ENCODE measurements around the gene SIRPG. TPM values are rescaled to one million over a fixed set of nuclear protein-coding genes. Genes with fewer than 3 reads are reported as not detected.
"Not testable (repeated sequence)": the region's sequence is repeated elsewhere in the genome, so short reads cannot be mapped to it uniquely, and the experiment has no call there.

SIRPG gene
- total RNA-seq, 1 donor from 2014 or later, result not detected

- intact Hi-C loops (cut with micrococcal nuclease), result no loop called here
- TF ChIP-seq CTCF (IDR thresholded peaks at IDR 0.05; ENCODE audit: borderline replicate concordance), result no peak
- no peak overlapping the region for H3K4me3 ChIP-seq
These were observed 10.6 kb downstream of the SIRPG start for GRCh38 chr20:1646975-1647431.

GRCh38 chr20:1644101-1644962 lies 13.2 kb downstream of the SIRPG start:
- no peak overlapping the region for H3K27ac ChIP-seq (replicated peaks)
- peaks cover 27% of the 10 kb centered on the region for H3K9me3 ChIP-seq (replicated peaks)
- H3K36me3 ChIP-seq, result no peaks in the 10 kb centered on the region
- no peak for TF ChIP-seq CTCF (IDR thresholded peaks at IDR 0.05; ENCODE audit: borderline replicate concordance)
- DNase-seq, result no peak
- no peak overlapping the region for H3K4me3 ChIP-seq
- H3K4me1 ChIP-seq, result no peaks in the 10 kb centered on the region
- H3K27me3 ChIP-seq (ENCODE audit: low read depth), result peaks cover 37% of the 10 kb centered on the region
- intact Hi-C loops (cut with micrococcal nuclease), result no loop called here

More at GRCh38 chr20:1646975-1647431, 10.6 kb downstream of the SIRPG start:
- Histone ChIP-seq H3K4me1 (no peaks in the 10 kb centered on the region), H3K36me3 (no peaks in the 10 kb centered on the region), H3K27ac (replicated peaks) (no peak overlapping the region), H3K9me3 (replicated peaks) (peaks cover 3% of the 10 kb centered on the region), H3K27me3 (ENCODE audit: low read depth) (peaks cover 42% of the 10 kb centered on the region)
- no peak for DNase-seq

GRCh38 chr20:1638643-1639042 lies 18.9 kb downstream of the SIRPG start:
- H3K27me3 ChIP-seq (ENCODE audit: low read depth); H3K4me3 ChIP-seq; H3K27ac ChIP-seq (replicated peaks); H3K4me1 ChIP-seq; intact Hi-C loops (cut with micrococcal nuclease); H3K36me3 ChIP-seq; DNase-seq: not testable (repeated sequence)
- H3K9me3 ChIP-seq (replicated peaks), result peaks cover 33% of the 10 kb centered on the region

GRCh38 chr20:1637755-1638154 lies 19.8 kb downstream of the SIRPG start:
- no peak overlapping the region for H3K4me3 ChIP-seq
- H3K9me3 ChIP-seq (replicated peaks), result peaks cover 33% of the 10 kb centered on the region
- no peak for TF ChIP-seq CTCF (IDR thresholded peaks at IDR 0.05; ENCODE audit: borderline replicate concordance)
- no peak overlapping the region for H3K27ac ChIP-seq (replicated peaks)
- DNase-seq, result no peak
- intact Hi-C loops (cut with micrococcal nuclease), result no loop called here
- no peaks in the 10 kb centered on the region for H3K4me1 ChIP-seq
- H3K27me3 ChIP-seq (ENCODE audit: low read depth), result no peaks in the 10 kb centered on the region
- no peaks in the 10 kb centered on the region for H3K36me3 ChIP-seq

GRCh38 chr20:1637226-1637625 lies 20.4 kb downstream of the SIRPG start:
- no peak overlapping the region for H3K27ac ChIP-seq (replicated peaks)
- intact Hi-C loops (cut with micrococcal nuclease), result no loop called here
- H3K4me1 ChIP-seq, result no peaks in the 10 kb centered on the region
- TF ChIP-seq CTCF (IDR thresholded peaks at IDR 0.05; ENCODE audit: borderline replicate concordance), result no peak
- no peaks in the 10 kb centered on the region for H3K36me3 ChIP-seq
- no peak overlapping the region for H3K4me3 ChIP-seq
- no peak for DNase-seq
- no peaks in the 10 kb centered on the region for H3K27me3 ChIP-seq (ENCODE audit: low read depth)
- peaks cover 33% of the 10 kb centered on the region for H3K9me3 ChIP-seq (replicated peaks)

GRCh38 chr20:1636621-1637020 lies 21.0 kb downstream of the SIRPG start:
- H3K27ac ChIP-seq (replicated peaks), result no peak overlapping the region
- no peak for TF ChIP-seq CTCF (IDR thresholded peaks at IDR 0.05; ENCODE audit: borderline replicate concordance)
- H3K27me3 ChIP-seq (ENCODE audit: low read depth), result no peaks in the 10 kb centered on the region
- no peaks in the 10 kb centered on the region for H3K4me1 ChIP-seq
- peaks cover 27% of the 10 kb centered on the region for H3K9me3 ChIP-seq (replicated peaks)
- intact Hi-C loops (cut with micrococcal nuclease), result no loop called here
- H3K36me3 ChIP-seq, result no peaks in the 10 kb centered on the region
- DNase-seq, result no peak
- no peak overlapping the region for H3K4me3 ChIP-seq

Measured in left ventricle myocardium inferior (tissue), 1 donor.